Measurements from ENCODE around the gene ELMO3. TPM values are rescaled to one million over a fixed set of nuclear protein-coding genes. Genes with fewer than 3 reads are reported as not detected.
A peak's percentile ranks its signal among the peaks of the same experiment; 100 is the strongest.

ELMO3 gene
- total and polyA plus RNA-seq, 2 of the 13 experiments (the other 11 are each of a cell fraction or from before 2014, with no cell fraction given): 2.6 to 4.0 TPM

- peak; percentile 93 for TF ChIP-seq ZNF678 (CRISPR knock-in tag; IDR thresholded peaks at IDR 0.05)
- TF ChIP-seq PHF20 (CRISPR knock-in tag; IDR thresholded peaks at IDR 0.05): peak; percentile 60; the same call in 1 of the 2 replicates
- peak; percentile 88 for TF ChIP-seq ZBTB2 (CRISPR knock-in tag; IDR thresholded peaks at IDR 0.05; ENCODE audit: low read depth)
- 0 out of 2 replicates have a peak, but pooled peaks have one; percentile 63 for TF ChIP-seq HMG20A (CRISPR knock-in tag; IDR thresholded peaks at IDR 0.05; ENCODE audit: borderline replicate concordance)
- TF ChIP-seq MAFF (IDR thresholded peaks at IDR 0.05; ENCODE audit: low read depth, low read length): no peak
- TF ChIP-seq DMAP1 (CRISPR knock-in tag; IDR thresholded peaks at IDR 0.05): peak; percentile 70
- no peak for TF ChIP-seq NR3C1 (CRISPR knock-in tag; IDR thresholded peaks at IDR 0.05)
- peak; percentile 81; the same call in 1 of the 2 replicates for TF ChIP-seq ZSCAN29 (CRISPR knock-in tag; conservative IDR thresholded peaks at IDR 0.05)
- peak; percentile 69 for TF ChIP-seq MEF2D (CRISPR knock-in tag; IDR thresholded peaks at IDR 0.05)
- TF ChIP-seq JUN (CRISPR knock-in tag; IDR thresholded peaks at IDR 0.05): no peak
- peak in 1 of 2 experiments; percentile 32; a peak in 1 of 4 replicates for TF ChIP-seq REST (IDR thresholded peaks at IDR 0.05; ENCODE audit: borderline replicate concordance in 1 of 2, low read depth in 1 of 2, low read length in 2 of 2)
- TF ChIP-seq MLX (CRISPR knock-in tag; IDR thresholded peaks at IDR 0.05): peak; percentile 68; the same call in 1 of the 2 replicates
- no peak; the same call in 1 of the 2 replicates for TF ChIP-seq MTF2 (CRISPR knock-in tag; IDR thresholded peaks at IDR 0.05; ENCODE audit: borderline replicate concordance)
- no peak for TF ChIP-seq GLMP (CRISPR knock-in tag; IDR thresholded peaks at IDR 0.05; ENCODE audit: borderline replicate concordance)
- peak; percentile 48; the same call in 1 of the 2 replicates for TF ChIP-seq NR2C2 (CRISPR knock-in tag; IDR thresholded peaks at IDR 0.05; ENCODE audit: borderline replicate concordance)
- peak; percentile 76 for TF ChIP-seq ATF2 (CRISPR knock-in tag; IDR thresholded peaks at IDR 0.05)
- TF ChIP-seq NONO (IDR thresholded peaks at IDR 0.05): no peak
- TF ChIP-seq NONO (CRISPR knock-in tag; conservative IDR thresholded peaks at IDR 0.05): peak; percentile 96
- TF ChIP-seq MEIS2 (CRISPR knock-in tag; IDR thresholded peaks at IDR 0.05): peak; percentile 85; the same call in 1 of the 2 replicates
- no peak for TF ChIP-seq ZSCAN30 (CRISPR knock-in tag; IDR thresholded peaks at IDR 0.05)
- TF ChIP-seq CC2D1A (CRISPR knock-in tag; IDR thresholded peaks at IDR 0.05): peak; percentile 39; the same call in 1 of the 2 replicates
These were observed 24.9 kb upstream of the ELMO3 start (continued) for GRCh38 chr16:67173808-67174705.

All from HepG2 (cell line).